Measurements from ENCODE around the gene PPP3R1. TPM values are rescaled to one million over a fixed set of nuclear protein-coding genes. Genes with fewer than 3 reads are reported as not detected.

Gene PPP3R1
- total RNA-seq, 2 experiments from 2014 or later, result 72.7 to 73.7 TPM

DNA sequence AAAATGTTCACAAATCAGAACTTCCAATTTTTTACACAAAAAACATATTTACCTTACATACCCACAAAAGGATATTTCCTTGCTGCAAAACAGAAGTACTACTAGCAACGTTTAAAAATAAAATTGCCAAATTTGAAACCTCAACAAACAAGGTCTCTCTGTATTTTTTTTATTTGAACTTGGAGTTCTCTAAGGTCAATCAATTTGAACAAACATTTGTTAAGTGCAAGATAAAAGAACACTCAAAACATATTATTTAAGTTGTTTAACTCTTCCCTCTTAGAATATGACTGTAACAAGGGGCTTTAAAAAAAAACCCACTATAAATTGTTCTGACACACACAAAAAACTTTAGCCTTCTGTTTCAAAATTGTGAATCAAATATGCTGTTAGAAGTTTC is 65.0 kb downstream of the PPP3R1 start:
- Mint-ChIP-seq H3K4me3 (no peak overlapping the region), H3K36me3 (ENCODE audit: low read depth) (peaks cover 21% of the 10 kb centered on the region), H3K27ac (peak overlapping the region; percentile 51), H3K27me3 (no peaks in the 10 kb centered on the region), H3K4me1 (ENCODE audit: low read depth) (peaks cover 29% of the 10 kb centered on the region), H3K9me3 (no peaks in the 10 kb centered on the region)
- intact Hi-C loops (cut with micrococcal nuclease), result no loop called here
- TF ChIP-seq, protein P1, sequence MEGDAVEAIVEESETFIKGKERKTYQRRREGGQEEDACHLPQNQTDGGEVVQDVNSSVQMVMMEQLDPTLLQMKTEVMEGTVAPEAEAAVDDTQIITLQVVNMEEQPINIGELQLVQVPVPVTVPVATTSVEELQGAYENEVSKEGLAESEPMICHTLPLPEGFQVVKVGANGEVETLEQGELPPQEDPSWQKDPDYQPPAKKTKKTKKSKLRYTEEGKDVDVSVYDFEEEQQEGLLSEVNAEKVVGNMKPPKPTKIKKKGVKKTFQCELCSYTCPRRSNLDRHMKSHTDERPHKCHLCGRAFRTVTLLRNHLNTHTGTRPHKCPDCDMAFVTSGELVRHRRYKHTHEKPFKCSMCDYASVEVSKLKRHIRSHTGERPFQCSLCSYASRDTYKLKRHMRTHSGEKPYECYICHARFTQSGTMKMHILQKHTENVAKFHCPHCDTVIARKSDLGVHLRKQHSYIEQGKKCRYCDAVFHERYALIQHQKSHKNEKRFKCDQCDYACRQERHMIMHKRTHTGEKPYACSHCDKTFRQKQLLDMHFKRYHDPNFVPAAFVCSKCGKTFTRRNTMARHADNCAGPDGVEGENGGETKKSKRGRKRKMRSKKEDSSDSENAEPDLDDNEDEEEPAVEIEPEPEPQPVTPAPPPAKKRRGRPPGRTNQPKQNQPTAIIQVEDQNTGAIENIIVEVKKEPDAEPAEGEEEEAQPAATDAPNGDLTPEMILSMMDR (IDR thresholded peaks at IDR 0.05), result no peak
- POLR2A ChIA-PET, result no interaction called here
- DNase-seq (no peak), ATAC-seq (no peak)
- CTCF ChIA-PET, result interaction anchor here (1.8 to 3.5 kb wide), 5 partner anchors 11 to 65 kb away, joined by 7 to 29 read pairs (median 15); partner anchors contain the start of gene PNO1

DNA sequence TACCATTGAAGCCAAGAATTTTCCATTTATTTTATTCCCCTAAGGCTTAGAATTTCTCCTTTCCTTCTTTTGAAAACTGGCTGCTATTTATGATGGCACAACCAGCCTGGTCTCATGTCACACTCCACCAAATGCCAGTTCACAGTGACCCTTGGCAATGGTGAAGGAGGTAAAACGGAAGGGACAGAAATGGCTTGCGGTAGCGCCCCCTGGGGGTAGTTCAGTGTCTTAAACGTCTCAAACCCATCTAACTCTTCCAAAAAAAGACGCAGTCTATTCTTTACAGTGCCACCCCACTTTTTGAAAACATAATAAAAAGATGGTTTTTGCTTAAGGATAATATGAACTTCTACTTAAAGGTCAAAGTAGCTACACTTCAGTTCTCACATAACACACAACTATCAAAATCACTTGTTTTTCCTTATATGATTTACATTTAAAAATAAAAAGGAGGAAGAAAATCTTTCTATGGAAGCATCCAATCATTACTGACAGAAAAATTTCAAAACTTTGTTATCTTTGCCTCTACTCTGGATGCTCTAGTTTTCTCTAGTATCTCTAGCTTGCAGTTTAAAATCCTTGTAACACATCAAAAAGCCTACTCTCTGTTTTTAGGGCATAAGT is 66.7 kb downstream of the PPP3R1 start:
- Mint-ChIP-seq H3K27ac (peak overlapping the region; percentile 1), H3K36me3 (ENCODE audit: low read depth) (peaks cover 29% of the 10 kb centered on the region)
- intact Hi-C loops (cut with micrococcal nuclease), result no loop called here

DNA sequence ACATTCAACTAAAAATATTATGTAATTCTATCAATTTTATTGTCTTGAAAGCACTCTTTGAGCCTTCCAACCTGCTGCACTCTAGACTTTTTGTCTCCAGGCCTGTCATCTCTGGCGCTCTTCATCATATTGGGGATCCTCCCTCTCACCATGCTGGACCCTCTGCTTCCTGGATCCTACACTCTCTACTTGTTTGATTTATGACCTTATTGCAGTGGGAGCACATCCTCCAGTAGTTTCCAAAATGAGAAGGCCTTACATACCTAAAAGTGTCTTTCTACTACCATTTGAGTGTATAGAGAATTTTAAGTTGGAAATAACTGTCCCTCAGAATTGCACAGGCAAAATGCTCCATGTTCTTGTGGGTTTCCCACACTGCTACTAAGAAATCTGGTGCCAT is 69.4 kb downstream of the PPP3R1 start:
- Mint-ChIP-seq H3K27ac (peak overlapping the region; percentile 2), H3K4me1 (ENCODE audit: low read depth) (peaks cover 20% of the 10 kb centered on the region), H3K27me3 (no peaks in the 10 kb centered on the region), H3K4me3 (no peak overlapping the region), H3K9me3 (no peaks in the 10 kb centered on the region), H3K36me3 (ENCODE audit: low read depth) (peaks cover 42% of the 10 kb centered on the region)
- ATAC-seq, result no peak
- intact Hi-C loops (cut with micrococcal nuclease), result no loop called here
- TF ChIP-seq, protein P1 (IDR thresholded peaks at IDR 0.05), result no peak
- DNase-seq, result no peak
- ChIA-PET CTCF (interaction anchor here (1.5 to 3.0 kb wide), 2 partner anchors 16 to 60 kb away, joined by 6 to 11 read pairs; no protein-coding TSS in a partner anchor), POLR2A (no interaction called here)

More for the DNA sequence above, 66.7 kb downstream of the PPP3R1 start:
- Mint-ChIP-seq H3K9me3 (no peaks in the 10 kb centered on the region), H3K27me3 (no peaks in the 10 kb centered on the region), H3K4me1 (ENCODE audit: low read depth) (peaks cover 22% of the 10 kb centered on the region), H3K4me3 (no peak overlapping the region)
- POLR2A ChIA-PET, result interaction anchor here (0.6 to 1.3 kb wide), 3 partner anchors 15 to 113 kb away, joined by 4 read pairs; no protein-coding TSS in a partner anchor
- TF ChIP-seq, protein P1 (IDR thresholded peaks at IDR 0.05), result peak; percentile 88
- CTCF ChIA-PET, result interaction anchor here (0.6 to 3.5 kb wide), 28 partner anchors 9 to 251 kb away, joined by 3 to 35 read pairs (median 4); partner anchors contain the start of genes PNO1 and PPP3R1
- DNase-seq (peak; percentile 75), ATAC-seq (no peak)

DNA sequence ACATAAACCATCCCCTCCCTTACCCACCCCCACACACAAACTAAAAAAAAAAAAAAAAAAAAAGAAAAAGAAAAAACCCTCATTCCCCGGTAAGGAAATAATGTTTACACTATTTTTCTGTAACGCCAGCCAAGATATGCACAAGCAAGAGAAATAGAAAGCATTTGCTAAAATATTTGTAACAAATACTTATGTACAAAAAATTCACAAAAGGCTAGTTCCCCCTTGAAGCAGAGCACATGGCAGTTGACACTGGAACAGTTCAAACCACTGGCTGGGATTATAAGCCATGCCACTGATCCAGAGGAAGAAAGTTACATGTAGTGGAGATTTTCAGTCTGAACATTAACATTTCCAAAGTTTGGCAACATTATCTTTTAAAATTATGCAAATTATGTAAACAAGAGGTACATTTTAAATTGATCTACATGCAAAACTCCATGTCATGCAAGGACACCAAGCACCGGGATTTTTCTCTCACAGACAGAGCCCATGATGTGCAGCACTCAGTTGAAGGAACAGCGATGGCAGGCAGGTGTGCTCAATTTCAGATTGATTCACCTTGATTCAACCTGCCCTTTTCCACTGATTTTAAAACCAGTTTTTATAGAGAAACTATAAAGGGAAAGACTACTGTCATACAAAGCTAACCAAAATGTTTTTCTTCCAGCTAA is 73.2 kb downstream of the PPP3R1 start:
- ChIA-PET CTCF (interaction anchor here (1.1 to 1.5 kb wide), 3 partner anchors 10 to 71 kb away, joined by 3 to 5 read pairs (median 3); no protein-coding TSS in a partner anchor), POLR2A (interaction anchor here (1.3 to 3.4 kb wide), 4 partner anchors 10 to 22 kb away, joined by 4 to 12 read pairs (median 4); partner anchors contain the start of gene PNO1)
- H3K4me1 Mint-ChIP-seq (ENCODE audit: low read depth), result peaks cover 16% of the 10 kb centered on the region
- DNase-seq, result no peak
- H3K27me3 Mint-ChIP-seq, result no peaks in the 10 kb centered on the region
- ATAC-seq, result no peak
- H3K27ac Mint-ChIP-seq, result peak overlapping the region; percentile 58
- H3K4me3 Mint-ChIP-seq, result no peak overlapping the region
- TF ChIP-seq, protein P1 (IDR thresholded peaks at IDR 0.05), result no peak
- intact Hi-C loops (cut with micrococcal nuclease), result no loop called here
- no peaks in the 10 kb centered on the region for H3K9me3 Mint-ChIP-seq
- H3K36me3 Mint-ChIP-seq (ENCODE audit: low read depth), result peaks cover 34% of the 10 kb centered on the region
